PC-9 (cell line): ENCODE data around the gene CNTNAP2.

Source experiments
- CTCF ChIP-seq: fragments of 200-600 bp; sonication (generic); conservative IDR thresholded peaks from 2 replicates; pipeline ENCODE4 v1.6.1; 2017; ENCODE audit warnings: mixed run types, antibody characterized with exemption, mild to moderate bottlenecking, moderate library complexity
- EZH2 ChIP-seq: fragments of 200-600 bp; sonication (generic); IDR thresholded peaks from 2 replicates; pipeline ENCODE4 v1.8.0; 2017; ENCODE audit warnings: antibody characterized with exemption, low read depth

- no peak for TF ChIP-seq CTCF
- TF ChIP-seq EZH2: no peak
These were observed 2075.9 kb downstream of the CNTNAP2 start for GRCh38 chr7:148192491-148192890.
